Tibial artery (tissue), 4 donors: ENCODE data around the gene CARS2.

Source experiments
- DNase-seq, 2 donors: peaks; one replicate each; pipeline ENCODE4 v3.0.0-alpha.2; 2019
- H3K27ac ChIP-seq, 2 donors: fragments of 200-600 bp; sonication (generic) in 1 of 2; 1 replicate in 1 of 2; 2 replicates in 1 of 2; pipeline ENCODE4 v1.5.1; 2018 to 2019; ENCODE audit warnings: mild to moderate bottlenecking in 1 of 2
- H3K27me3 ChIP-seq, 2 donors: fragments of 200-600 bp; sonication (generic) in 1 of 2; one replicate each; pipeline versions ENCODE4 v1.5.1 to v1.6.0; 2016 to 2019
- H3K36me3 ChIP-seq, 3 donors: fragments of 200-600 bp; sonication (generic) in 2 of 3; one replicate each; pipeline ENCODE4 v1.5.1; 2016 to 2019; ENCODE audit warnings: mild to moderate bottlenecking in 2 of 3
- H3K4me1 ChIP-seq, 4 donors: fragments of 200-600 bp; sonication (generic) in 2 of 4; 1 replicate in 3 of 4; 2 replicates in 1 of 4; pipeline ENCODE4 v1.5.1; 2016 to 2019
- H3K4me3 ChIP-seq, 2 donors: fragments of 200-600 bp; sonication (generic) in 1 of 2; 1 replicate in 1 of 2; 2 replicates in 1 of 2; pipeline ENCODE4 v1.5.1; 2018 to 2019; ENCODE audit warnings: mild to moderate bottlenecking in 2 of 2
- H3K9me3 ChIP-seq, 3 donors: fragments of 200-600 bp; sonication (generic) in 1 of 3; one replicate each; pipeline ENCODE4 v1.5.1; 2016 to 2019
- intact Hi-C: fragments of 100-400 bp; cut with DNase I; formaldehyde crosslinking; loops from one replicate; pipeline ENCODE4 v1.15.0; 2023; ENCODE audit warnings: low total_unique reads
- TF ChIP-seq, protein P1 (sequence below), 2 experiments: fragments of 200-600 bp in 1 of 2; fragments of 450-650 bp in 1 of 2; IDR thresholded peaks; one replicate each; pipeline ENCODE4 v1.5.1; 2017 to 2019; ENCODE audit warnings: antibody characterized with exemption in 2 of 2, mild to moderate bottlenecking in 1 of 2, moderate library complexity in 1 of 2

Gene CARS2

DNA sequence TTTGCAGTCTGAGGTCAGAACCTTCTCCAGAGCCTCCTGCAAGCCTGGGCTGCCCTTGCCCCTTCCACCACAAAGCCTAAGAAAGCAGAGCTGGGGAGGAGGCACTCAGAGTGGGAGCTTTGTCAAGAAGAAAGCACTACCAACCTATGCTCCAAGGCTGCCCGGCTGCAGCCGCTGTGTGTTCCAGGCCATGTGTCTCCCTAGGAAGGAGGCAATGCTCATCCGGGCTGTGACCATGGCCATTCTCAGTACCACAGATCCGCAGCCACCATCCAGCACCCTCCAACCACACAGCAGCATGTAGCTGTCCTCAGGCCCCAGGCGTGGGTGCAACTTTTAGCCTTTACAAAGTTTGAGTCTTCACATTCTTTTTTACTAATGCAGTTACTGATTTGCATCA, 22.0 kb downstream of the CARS2 start:
- peaks cover 31 to 86% (median 65%) of the 10 kb centered on the region in 3 donors for H3K36me3 ChIP-seq
- intact Hi-C loops = no loop called here
- no peaks in the 10 kb centered on the region for H3K9me3 ChIP-seq
- H3K4me1 ChIP-seq = peaks cover 0 to 5% (median 0%) of the 10 kb centered on the region in 4 donors
- peak overlapping the region in 1 of 2 donors; percentile 48 for H3K27ac ChIP-seq
- no peak for DNase-seq
- H3K4me3 ChIP-seq = no peak overlapping the region
- no peaks in the 10 kb centered on the region for H3K27me3 ChIP-seq
- TF ChIP-seq, protein P1, sequence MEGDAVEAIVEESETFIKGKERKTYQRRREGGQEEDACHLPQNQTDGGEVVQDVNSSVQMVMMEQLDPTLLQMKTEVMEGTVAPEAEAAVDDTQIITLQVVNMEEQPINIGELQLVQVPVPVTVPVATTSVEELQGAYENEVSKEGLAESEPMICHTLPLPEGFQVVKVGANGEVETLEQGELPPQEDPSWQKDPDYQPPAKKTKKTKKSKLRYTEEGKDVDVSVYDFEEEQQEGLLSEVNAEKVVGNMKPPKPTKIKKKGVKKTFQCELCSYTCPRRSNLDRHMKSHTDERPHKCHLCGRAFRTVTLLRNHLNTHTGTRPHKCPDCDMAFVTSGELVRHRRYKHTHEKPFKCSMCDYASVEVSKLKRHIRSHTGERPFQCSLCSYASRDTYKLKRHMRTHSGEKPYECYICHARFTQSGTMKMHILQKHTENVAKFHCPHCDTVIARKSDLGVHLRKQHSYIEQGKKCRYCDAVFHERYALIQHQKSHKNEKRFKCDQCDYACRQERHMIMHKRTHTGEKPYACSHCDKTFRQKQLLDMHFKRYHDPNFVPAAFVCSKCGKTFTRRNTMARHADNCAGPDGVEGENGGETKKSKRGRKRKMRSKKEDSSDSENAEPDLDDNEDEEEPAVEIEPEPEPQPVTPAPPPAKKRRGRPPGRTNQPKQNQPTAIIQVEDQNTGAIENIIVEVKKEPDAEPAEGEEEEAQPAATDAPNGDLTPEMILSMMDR (IDR thresholded peaks at IDR 0.05) = no peak

DNA sequence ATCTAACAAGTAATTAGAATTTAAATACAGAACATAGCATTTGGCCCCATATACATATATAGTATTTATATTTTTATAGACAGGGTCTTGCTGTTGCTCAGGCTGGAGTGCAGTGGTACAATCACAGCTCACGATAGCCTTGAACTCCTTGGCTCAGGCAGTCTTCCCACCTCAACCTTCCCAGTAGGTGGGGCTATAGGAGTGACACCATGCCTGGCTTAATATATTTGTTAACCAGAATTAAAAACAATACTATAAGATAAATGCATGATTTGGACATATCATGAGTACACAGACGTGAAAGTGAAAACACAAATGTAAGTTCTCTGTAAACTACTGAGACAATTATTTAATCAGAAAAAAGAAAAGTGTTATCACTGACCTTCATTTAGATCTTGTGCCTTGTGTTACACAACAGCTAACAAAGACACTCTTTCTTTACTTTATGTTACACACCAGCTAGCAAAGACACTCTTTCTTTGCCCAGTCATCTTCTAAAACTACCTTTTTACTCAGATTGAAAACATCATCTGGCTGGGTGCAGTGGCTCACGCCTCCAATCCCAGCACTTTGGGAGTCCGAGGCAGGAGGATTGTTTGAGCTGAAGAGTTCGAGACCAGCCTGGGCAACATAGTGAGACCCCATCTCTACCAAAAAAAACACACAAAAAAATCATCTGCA, 22.6 kb downstream of the CARS2 start:
- no peak for DNase-seq
- intact Hi-C loops = no loop called here
- no peak overlapping the region for H3K27ac ChIP-seq
- TF ChIP-seq, protein P1 (IDR thresholded peaks at IDR 0.05) = no peak
- H3K27me3 ChIP-seq = no peaks in the 10 kb centered on the region
- H3K36me3 ChIP-seq = peaks cover 31 to 86% (median 71%) of the 10 kb centered on the region in 3 donors
- H3K4me1 ChIP-seq = peaks cover 0 to 5% (median 0%) of the 10 kb centered on the region in 4 donors
- no peak overlapping the region for H3K4me3 ChIP-seq
- no peaks in the 10 kb centered on the region for H3K9me3 ChIP-seq

DNA sequence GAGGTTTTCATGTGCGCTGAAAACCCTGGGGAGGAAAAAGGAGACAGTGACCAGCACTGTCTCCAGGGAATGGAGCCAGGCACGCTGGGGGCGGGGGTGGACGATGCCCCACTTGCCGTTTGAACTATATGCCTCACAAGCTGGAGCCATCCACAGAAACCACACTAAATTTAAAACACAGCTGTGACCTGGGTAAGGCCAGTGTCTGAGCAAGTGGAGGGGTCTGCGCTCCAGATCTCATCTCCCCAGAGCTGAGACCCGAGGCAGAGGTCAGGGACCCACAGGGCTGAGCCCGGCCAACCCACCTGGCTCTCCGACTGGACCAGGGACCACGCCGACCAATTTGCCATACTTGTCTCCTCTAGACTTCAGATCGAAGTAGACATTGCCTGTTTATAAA, 23.2 kb downstream of the CARS2 start:
- intact Hi-C loops = no loop called here
- Histone ChIP-seq H3K27ac (no peak overlapping the region), H3K36me3 (peaks cover 31 to 86% (median 69%) of the 10 kb centered on the region in 3 donors)

DNA sequence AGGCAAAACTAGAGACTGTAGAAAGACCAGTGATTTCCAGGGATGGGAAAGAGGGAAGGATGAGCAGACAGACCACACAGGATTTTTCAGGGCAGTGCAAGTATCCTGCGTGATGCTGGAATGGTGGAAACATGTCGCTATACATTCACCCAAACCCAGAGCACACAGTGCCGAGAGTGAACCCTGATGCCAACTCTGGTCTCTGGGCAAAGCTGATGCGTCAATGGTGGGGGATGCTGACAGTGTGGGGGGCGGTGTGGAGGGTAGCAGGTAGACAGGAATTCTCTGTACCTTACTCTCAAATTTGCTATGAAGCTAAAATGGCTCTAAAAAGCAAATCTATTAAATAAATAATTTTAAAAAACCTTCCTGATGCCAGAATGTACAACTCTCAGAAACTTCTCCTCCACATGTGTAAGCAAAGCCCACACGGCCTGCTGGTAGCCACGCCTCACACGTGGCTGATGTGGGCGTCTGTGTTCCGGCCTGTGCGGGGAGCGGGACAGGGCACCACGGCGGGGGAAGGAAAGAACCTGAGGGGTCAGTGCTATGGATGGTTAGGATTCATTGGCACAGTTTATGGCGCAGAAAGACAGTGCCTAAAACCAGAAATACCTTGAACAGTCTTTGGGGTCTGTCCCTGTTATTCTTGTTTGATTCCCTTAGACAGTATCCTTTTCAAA, 23.9 kb downstream of the CARS2 start:
- intact Hi-C loops = no loop called here
- DNase-seq = no peak
- no peak overlapping the region for H3K27ac ChIP-seq
- no peaks in the 10 kb centered on the region for H3K27me3 ChIP-seq
- H3K36me3 ChIP-seq = peaks cover 32 to 83% (median 62%) of the 10 kb centered on the region in 3 donors
- TF ChIP-seq, protein P1 (IDR thresholded peaks at IDR 0.05) = no peak
- peaks cover 0 to 5% (median 0%) of the 10 kb centered on the region in 4 donors for H3K4me1 ChIP-seq
- no peak overlapping the region for H3K4me3 ChIP-seq
- H3K9me3 ChIP-seq = no peaks in the 10 kb centered on the region

More for the DNA sequence above, 23.2 kb downstream of the CARS2 start:
- H3K27me3 ChIP-seq = no peaks in the 10 kb centered on the region
- DNase-seq = no peak
- H3K9me3 ChIP-seq = no peaks in the 10 kb centered on the region
- no peak overlapping the region for H3K4me3 ChIP-seq
- peaks cover 0 to 5% (median 0%) of the 10 kb centered on the region in 4 donors for H3K4me1 ChIP-seq
- TF ChIP-seq, protein P1 (IDR thresholded peaks at IDR 0.05) = no peak

DNA sequence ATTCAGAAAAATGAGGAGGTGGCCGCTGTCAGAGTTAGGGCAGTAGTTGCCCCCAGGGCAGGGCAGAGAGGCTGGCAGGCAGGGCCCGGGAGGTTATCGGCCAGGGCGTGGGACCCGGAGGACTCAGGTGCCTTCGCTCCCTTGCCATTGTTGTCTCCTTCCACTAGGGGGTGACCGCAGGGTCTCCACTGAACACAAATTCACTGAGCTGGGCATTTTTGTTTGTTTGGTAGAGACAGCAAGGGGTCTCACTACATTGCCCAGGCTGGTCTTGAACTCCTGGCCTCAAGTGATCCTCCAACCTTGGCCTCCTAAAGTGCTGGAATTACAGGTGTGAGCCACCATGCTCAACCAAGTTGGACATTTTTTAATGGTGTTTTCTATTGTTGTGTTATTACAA, 25.1 kb downstream of the CARS2 start:
- TF ChIP-seq, protein P1 (IDR thresholded peaks at IDR 0.05) = no peak
- H3K36me3 ChIP-seq = peaks cover 38 to 83% (median 64%) of the 10 kb centered on the region in 3 donors

More for the DNA sequence above, 25.1 kb downstream of the CARS2 start:
- H3K4me1 ChIP-seq = peaks cover 0 to 5% (median 0%) of the 10 kb centered on the region in 4 donors
- H3K27me3 ChIP-seq = no peaks in the 10 kb centered on the region
- intact Hi-C loops = no loop called here
- no peak overlapping the region for H3K27ac ChIP-seq
- H3K9me3 ChIP-seq = no peaks in the 10 kb centered on the region
- DNase-seq = no peak
- H3K4me3 ChIP-seq = no peak overlapping the region
